H1 (cell line): Measurements from ENCODE around the gene PITX3. TPM values are rescaled to one million over a fixed set of nuclear protein-coding genes. Genes with fewer than 3 reads are reported as not detected.

Experiments used
- CTCF ChIA-PET: fragments of 300-600 bp; sonication (Branson Sonifier 250); formaldehyde crosslinking; loops from one replicate; lab custom pipeline; 2021; ENCODE audit not compliant: partially characterized antibody; lab: Charles Lee
- POLR2A ChIA-PET: fragments of 300-600 bp; sonication (Branson Sonifier 250); formaldehyde crosslinking; loops from one replicate; lab custom pipeline; 2021; ENCODE audit warnings: inconsistent platforms; ENCODE audit not compliant: partially characterized antibody; lab: Charles Lee
- DNase-seq, 2 experiments: peaks; one replicate each; pipeline versions ENCODE4 v3.0.0 to v3.0.0-alpha.2; 2010 to 2022; ENCODE audit warnings: low spot score in 2 of 2, low read depth in 1 of 2, mixed read lengths in 1 of 2
- FAIRE-seq: peaks from 2 replicates; lab custom pipeline; 2011; peaks lifted over from hg19 to GRCh38; lab: Jason Lieb, UNC
- H2AFZ ChIP-seq: 2 replicates; pipeline ENCODE4 v1.8.1; 2012; ENCODE audit warnings: low read length, inconsistent platforms
- H2AK5ac ChIP-seq: 2 replicates; pipeline ENCODE4 v1.6.1; 2013; ENCODE audit warnings: low read depth, low read length
- H2BK120ac ChIP-seq: replicated peaks from 2 replicates; pipeline ENCODE3; 2013; ENCODE audit warnings: low read depth, low read length, inconsistent platforms
- H2BK12ac ChIP-seq: 2 replicates; pipeline ENCODE4 v1.6.1; 2013; ENCODE audit warnings: low read depth, low read length
- H2BK15ac ChIP-seq: 2 replicates; pipeline ENCODE4 v1.6.1; 2013; ENCODE audit warnings: low read length
- H2BK20ac ChIP-seq: 2 replicates; pipeline ENCODE4 v1.6.1; 2013; ENCODE audit warnings: low read length
- H2BK5ac ChIP-seq: 2 replicates; pipeline ENCODE4 v1.6.1; 2013; ENCODE audit warnings: low read depth, low read length
- H3K14ac ChIP-seq: 2 replicates; pipeline ENCODE4 v1.6.1; 2013; ENCODE audit warnings: inconsistent platforms; ENCODE audit not compliant: insufficient read length
- H3K18ac ChIP-seq: 2 replicates; pipeline ENCODE4 v1.6.1; 2013; ENCODE audit warnings: low read length; ENCODE audit errors: extremely low read depth
- H3K23ac ChIP-seq: 2 replicates; pipeline ENCODE4 v1.6.1; 2013; ENCODE audit warnings: inconsistent platforms; ENCODE audit not compliant: insufficient read length
- H3K23me2 ChIP-seq: 2 replicates; pipeline ENCODE4 v1.6.1; 2013; ENCODE audit warnings: low read depth, low read length
- H3K27ac ChIP-seq: 2 replicates; pipeline ENCODE4 v1.6.1; 2011; ENCODE audit warnings: low read depth, low read length, inconsistent platforms
- H3K27me3 ChIP-seq, 4 experiments: replicated peaks in 1 of 4; 1 replicate in 1 of 4; 2 replicates in 3 of 4; pipeline versions ENCODE4 v1.6.1 to v1.8.1; 2011 to 2013; ENCODE audit warnings: low read length in 3 of 4, mild to moderate bottlenecking in 3 of 4, inconsistent platforms in 2 of 4, mixed read lengths in 2 of 4, moderate library complexity in 1 of 4; ENCODE audit not compliant: control insufficient read depth in 3 of 4, insufficient read depth in 3 of 4; ENCODE audit errors: extremely low read depth in 1 of 4
- H3K36me3 ChIP-seq, 4 experiments: 2 replicates each; pipeline versions ENCODE4 v1.6.1 to v1.8.1; 2011 to 2013; ENCODE audit warnings: mild to moderate bottlenecking in 4 of 4, low read length in 3 of 4, moderate library complexity in 2 of 4, control low read depth in 1 of 4, inconsistent platforms in 1 of 4; ENCODE audit not compliant: insufficient read depth in 4 of 4, control insufficient read depth in 2 of 4
- H3K4ac ChIP-seq: replicated peaks from 2 replicates; pipeline ENCODE3; 2013; ENCODE audit warnings: low read length, low read depth, mixed read lengths, inconsistent platforms; ENCODE audit not compliant: insufficient read length
- H3K4me1 ChIP-seq, 4 experiments: replicated peaks in 1 of 4; 1 replicate in 1 of 4; 2 replicates in 3 of 4; pipeline versions ENCODE4 v1.6.1 to v1.8.1; 2011 to 2013; ENCODE audit warnings: low read length in 3 of 4, inconsistent platforms in 2 of 4, mixed read lengths in 1 of 4; ENCODE audit not compliant: insufficient read depth in 4 of 4, control insufficient read depth in 3 of 4
- H3K4me2 ChIP-seq, 2 experiments: 2 replicates each; pipeline versions ENCODE4 v1.6.1 to v1.8.1; 2011 to 2013; ENCODE audit warnings: low read depth in 2 of 2, low read length in 2 of 2, control low read depth in 1 of 2, inconsistent platforms in 1 of 2, mild to moderate bottlenecking in 1 of 2; ENCODE audit not compliant: insufficient read depth in 1 of 2
- H3K4me3 ChIP-seq, 4 experiments: fragments of 200-600, 300-600 bp in 1 of 4; sonication (generic), shearing (Covaris generic), sonication (Bioruptor Twin) in 1 of 4; 2 replicates each; pipeline versions ENCODE4 v1.5.1 to v1.8.1; 2011 to 2016; ENCODE audit warnings: low read length in 4 of 4, low read depth in 3 of 4, control low read depth in 2 of 4, inconsistent platforms in 2 of 4, mild to moderate bottlenecking in 2 of 4, mixed read lengths in 1 of 4, moderate library complexity in 1 of 4; ENCODE audit not compliant: insufficient read depth in 2 of 4; ENCODE audit errors: extremely low read depth in 1 of 4
- H3K56ac ChIP-seq: replicated peaks from 2 replicates; pipeline ENCODE3; 2013; ENCODE audit warnings: low read depth, mild to moderate bottlenecking, mixed read lengths, low read length, inconsistent platforms; ENCODE audit not compliant: insufficient read length
- H3K79me1 ChIP-seq: 2 replicates; pipeline ENCODE4 v1.6.1; 2013; ENCODE audit warnings: low read depth, low read length, control low read depth
- H3K79me2 ChIP-seq, 2 experiments: 2 replicates each; pipeline versions ENCODE4 v1.6.1 to v1.8.1; 2012 to 2013; ENCODE audit warnings: low read length in 2 of 2, mild to moderate bottlenecking in 2 of 2, inconsistent platforms in 1 of 2; ENCODE audit not compliant: insufficient read depth in 2 of 2, control insufficient read depth in 1 of 2
- H3K9ac ChIP-seq, 4 experiments: replicated peaks in 1 of 4; 1 replicate in 1 of 4; 2 replicates in 3 of 4; pipeline versions ENCODE4 v1.6.1 to v1.8.1; 2011 to 2013; ENCODE audit warnings: low read depth in 3 of 4, low read length in 3 of 4, control low read depth in 2 of 4, mild to moderate bottlenecking in 2 of 4, moderate library complexity in 2 of 4, inconsistent platforms in 1 of 4; ENCODE audit errors: extremely low read depth in 1 of 4
- H3K9me3 ChIP-seq, 2 experiments: 2 replicates each; pipeline versions ENCODE4 v1.6.1 to v1.8.1; 2012 to 2013; ENCODE audit warnings: mild to moderate bottlenecking in 2 of 2, moderate library complexity in 2 of 2, control low read depth in 1 of 2, inconsistent platforms in 1 of 2, low read depth in 1 of 2, low read length in 1 of 2, mixed read lengths in 1 of 2; ENCODE audit not compliant: insufficient read depth in 2 of 2
- H4K20me1 ChIP-seq, 2 experiments: replicated peaks in 1 of 2; 2 replicates each; pipeline versions ENCODE3 to v1.8.1; 2011 to 2013; ENCODE audit warnings: inconsistent platforms in 2 of 2, low read length in 2 of 2, mild to moderate bottlenecking in 1 of 2; ENCODE audit not compliant: insufficient read depth in 2 of 2, control insufficient read depth in 1 of 2
- H4K5ac ChIP-seq: 2 replicates; pipeline ENCODE4 v1.6.1; 2013; ENCODE audit warnings: low read length, low read depth, mixed read lengths, inconsistent platforms; ENCODE audit not compliant: insufficient read length
- H4K8ac ChIP-seq: 2 replicates; pipeline ENCODE4 v1.8.0; 2013; ENCODE audit warnings: mild to moderate bottlenecking, moderate library complexity, low read length, inconsistent platforms; ENCODE audit not compliant: insufficient read depth; ENCODE audit errors: extremely low read depth
- H4K91ac ChIP-seq: replicated peaks from 2 replicates; pipeline ENCODE3; 2013; ENCODE audit warnings: low read length, mixed read lengths, inconsistent platforms; ENCODE audit not compliant: insufficient read length
- CREB1 ChIP-seq: IDR thresholded peaks from 2 replicates; pipeline ENCODE4 v1.6.1; 2012; ENCODE audit warnings: inconsistent platforms
- POLR2A ChIP-seq, 2 experiments: IDR thresholded peaks; 1 replicate in 1 of 2; 2 replicates in 1 of 2; pipeline ENCODE4 v1.6.1; 2011; ENCODE audit warnings: low read depth in 2 of 2, low read length in 2 of 2, mild to moderate bottlenecking in 2 of 2; ENCODE audit errors: control extremely low read depth in 1 of 2
- RFX5 ChIP-seq: IDR thresholded peaks from 2 replicates; pipeline ENCODE4 v1.6.1; 2011; ENCODE audit warnings: low read depth, low read length, improper control_type of control experiment, borderline replicate concordance
- RNF2 ChIP-seq: fragments of 200-900, 300-1000 bp; sonication (generic); IDR thresholded peaks from 2 replicates; pipeline ENCODE4 v1.7.1; 2016; ENCODE audit warnings: borderline replicate concordance, low read depth, mild to moderate bottlenecking, antibody characterized with exemption, low read length; ENCODE audit not compliant: poor library complexity, severe bottlenecking; ENCODE audit errors: missing control alignments
- SP1 ChIP-seq: IDR thresholded peaks from 2 replicates; pipeline ENCODE4 v1.6.1; 2011; ENCODE audit warnings: low read depth, low read length
- WGBS, 2 experiments: shearing (Covaris generic) in 1 of 2; methylation state at CpG; one replicate each; pipeline versions ENCODE4 v1.1.6 to v1.1.7; 2013 to 2015; ENCODE audit warnings: low lambda C conversion rate in 2 of 2, mixed read lengths in 2 of 2, inconsistent platforms in 1 of 2, low coverage in 1 of 2, missing lambda C conversion rate in 1 of 2; ENCODE audit not compliant: insufficient replicate concordance in 2 of 2, insufficient coverage in 1 of 2, insufficient read length in 1 of 2; ENCODE audit errors: extremely low coverage in 1 of 2, missing lambda C conversion rate in 1 of 2; 5-methylcytosine and 5-hydroxymethylcytosine counted together
- polyA plus RNA-seq, 7 experiments: library from polyadenylated mRNA; depleted of rRNA in 3 of 7; stranded (reverse) in 5 of 7; unstranded in 2 of 7; fragments of >200 nt in 5 of 7; fragments of 200-250 nt in 2 of 7; gene quantifications; 1 replicate in 5 of 7; 2 replicates in 1 of 7; 4 replicates in 1 of 7; pipeline versions ENCODE4 v1.2.1 to v1.2.3, GENCODE V29; 2011 to 2013; ENCODE audit warnings: missing spikeins in 2 of 7, mixed read lengths in 2 of 7
- total RNA-seq: library from RNA; stranded (reverse); fragmentation: NEBNext Ultra II Directional; extraction: Animal tissue kit (Norgen Biotek cat#: 25700); gene quantifications from 2 replicates; pipeline ENCODE4 v1.2.1, GENCODE V29; 2021

Gene PITX3
- total and polyA plus RNA-seq, 2 of the 8 experiments (the other 6 are each of a cell fraction or from before 2014, with no cell fraction given): 0.18 to 0.41 TPM

DNA sequence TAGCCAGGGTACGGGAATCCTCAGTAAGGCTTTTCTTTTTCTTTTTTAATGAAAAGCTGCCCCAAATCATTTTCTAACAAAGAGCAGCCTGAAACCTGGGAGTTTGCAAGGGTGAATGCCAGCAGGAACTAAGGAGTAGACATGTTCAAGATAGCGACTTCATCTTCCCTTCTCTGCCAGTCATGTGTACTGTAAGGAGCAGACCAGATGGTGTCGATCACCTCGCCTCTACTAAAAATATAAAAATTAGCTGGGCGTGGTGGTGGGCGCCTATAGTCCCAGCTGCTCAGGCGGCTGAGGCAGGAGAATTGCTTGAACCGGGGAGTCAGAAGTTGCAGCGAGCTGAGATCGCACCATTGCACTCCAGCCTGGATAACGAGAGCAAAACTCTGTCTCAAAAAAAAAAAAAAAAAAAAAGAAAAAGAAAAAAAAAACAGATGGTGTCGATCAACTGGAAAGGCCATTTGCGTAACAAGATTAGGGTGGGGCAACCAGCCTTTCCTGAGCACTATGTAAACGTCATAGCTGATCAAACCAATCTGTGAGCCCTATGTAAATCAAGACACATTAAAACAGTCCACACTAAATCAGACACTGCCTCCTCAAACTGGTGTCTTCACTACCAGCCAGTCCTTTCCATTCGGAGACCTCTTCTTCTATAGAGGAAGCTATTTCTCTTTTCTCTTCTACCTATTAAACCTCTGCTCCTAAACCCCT is 55.3 kb downstream of the PITX3 start:
- H2BK15ac ChIP-seq: no peak overlapping the region
- no peak overlapping the region for H3K4ac ChIP-seq
- H4K5ac ChIP-seq: no peak overlapping the region
- no peak overlapping the region for H3K27ac ChIP-seq
- H2BK120ac ChIP-seq: no peak overlapping the region
- H2BK20ac ChIP-seq: no peak overlapping the region
- no peak overlapping the region for H2BK5ac ChIP-seq
- no peak overlapping the region for H4K91ac ChIP-seq
- POLR2A ChIA-PET: no interaction called here
- no peak overlapping the region for H4K8ac ChIP-seq
- no peak for FAIRE-seq
- H2BK12ac ChIP-seq: no peak overlapping the region
- no peaks in the 10 kb centered on the region for H3K36me3 ChIP-seq
- TF ChIP-seq RNF2 (no peak), CREB1 (no peak), SP1 (no peak), POLR2A (IDR thresholded peaks at IDR 0.05; ENCODE audit: control extremely low read depth in 1 of 2, low read depth in 2 of 2, low read length in 2 of 2) (no peak), RFX5 (no peak)
- no peak overlapping the region for H3K4me2 ChIP-seq
- H3K4me1 ChIP-seq: no peaks in the 10 kb centered on the region
- no peak overlapping the region for H2AFZ ChIP-seq
- H4K20me1 ChIP-seq: no peaks in the 10 kb centered on the region
- H3K27me3 ChIP-seq: no peaks in the 10 kb centered on the region
- no peak for DNase-seq
- 91% methylated on average over 12 of the region's 15 CpGs; no CpG with 5 or more reads in 1 of the 2 experiments for WGBS, 2 experiments
- no peaks in the 10 kb centered on the region for H3K23me2 ChIP-seq
- H3K18ac ChIP-seq: no peak overlapping the region
- no peak overlapping the region for H2AK5ac ChIP-seq
- H3K79me2 ChIP-seq: no peaks in the 10 kb centered on the region
- no peak overlapping the region for H3K23ac ChIP-seq
- no peaks in the 10 kb centered on the region for H3K79me1 ChIP-seq
- H3K9ac ChIP-seq: no peak overlapping the region
- H3K56ac ChIP-seq: no peak overlapping the region
- CTCF ChIA-PET: interaction anchor here (0.9 to 1.4 kb wide), 3 partner anchors 16 to 121 kb away, joined by 3 to 4 read pairs (median 3); no protein-coding TSS in a partner anchor
- H3K9me3 ChIP-seq: peaks cover 13 to 23% of the 10 kb centered on the region in 2 experiments; a peak in 3 of 4 replicates
- H3K14ac ChIP-seq: no peak overlapping the region
- H3K4me3 ChIP-seq: no peak overlapping the region
